ENCODE data around the gene DMRTA2. TPM values are rescaled to one million over a fixed set of nuclear protein-coding genes. Genes with fewer than 3 reads are reported as not detected.

Gene DMRTA2
- total and polyA plus RNA-seq, 2 of the 8 experiments (the other 6 are each of a cell fraction or from before 2014, with no cell fraction given) = not detected

GRCh38 chr1:50419907-50420677 lies 3.2 kb downstream of the DMRTA2 start:
- peaks cover 4 to 32% (median 24%) of the 10 kb centered on the region in 4 experiments; a peak in 6 of 7 replicates for H3K4me1 ChIP-seq (replicated peaks in 1 of 4; ENCODE audit: control insufficient read depth in 3 of 4, insufficient read depth in 4 of 4, low read length in 3 of 4)
- H3K27me3 ChIP-seq (replicated peaks in 1 of 4; ENCODE audit: control insufficient read depth in 3 of 4, extremely low read depth in 1 of 4, insufficient read depth in 3 of 4, low read length in 3 of 4) = peaks cover 98 to 100% (median 99%) of the 10 kb centered on the region in 4 experiments
- H4K8ac ChIP-seq (ENCODE audit: extremely low read depth, insufficient read depth, low read length) = no peak overlapping the region
- H2AK5ac ChIP-seq (ENCODE audit: low read depth, low read length) = no peak overlapping the region
- no peak overlapping the region for H3K9ac ChIP-seq (replicated peaks in 1 of 4; ENCODE audit: extremely low read depth in 1 of 4, low read depth in 3 of 4, low read length in 3 of 4)
- no peak overlapping the region for H4K91ac ChIP-seq (replicated peaks; ENCODE audit: insufficient read length, low read length)
- H3K56ac ChIP-seq (replicated peaks; ENCODE audit: insufficient read length, low read depth, low read length) = no peak overlapping the region
- no peak overlapping the region for H2AFZ ChIP-seq (ENCODE audit: low read length)
- ChIA-PET POLR2A (ENCODE audit: partially characterized antibody) (no interaction called here), CTCF (ENCODE audit: partially characterized antibody) (interaction anchor here (0.9 to 2.3 kb wide), 3 partner anchors 10 to 184 kb away, joined by 4 to 5 read pairs (median 4); no protein-coding TSS in a partner anchor)
- 6% methylated on average over 17 of the region's 21 CpGs; no CpG with 5 or more reads in 1 of the 2 experiments for WGBS, 2 experiments (ENCODE audit: extremely low coverage in 1 of 2, insufficient coverage in 1 of 2, insufficient read length in 1 of 2, insufficient replicate concordance in 2 of 2, low coverage in 1 of 2, low lambda C conversion rate in 2 of 2, missing lambda C conversion rate in 1 of 2)
- peaks cover 0 to 13% (median 0%) of the 10 kb centered on the region in 4 experiments; a peak in 1 of 8 replicates for H3K36me3 ChIP-seq (ENCODE audit: control insufficient read depth in 2 of 4, insufficient read depth in 4 of 4, low read length in 3 of 4)
- H3K4me3 ChIP-seq (ENCODE audit: extremely low read depth in 1 of 4, insufficient read depth in 2 of 4, low read depth in 3 of 4, low read length in 4 of 4) = peak overlapping the region; percentile 2 to 51 (median 19); a peak in 4 of 8 replicates
- H3K4ac ChIP-seq (replicated peaks; ENCODE audit: insufficient read length, low read depth, low read length) = no peak overlapping the region
- H2BK120ac ChIP-seq (replicated peaks; ENCODE audit: low read depth, low read length) = no peak overlapping the region
- H4K5ac ChIP-seq (ENCODE audit: insufficient read length, low read depth, low read length) = no peak overlapping the region
- H3K18ac ChIP-seq (ENCODE audit: extremely low read depth, low read length) = no peak overlapping the region
- no peak overlapping the region for H3K27ac ChIP-seq (ENCODE audit: low read depth, low read length)
- peak overlapping the region; percentile 52; the same call in 1 of the 2 replicates for H2BK12ac ChIP-seq (ENCODE audit: low read depth, low read length)
- no peaks in the 10 kb centered on the region; a peak in 1 of 4 replicates for H3K9me3 ChIP-seq (ENCODE audit: insufficient read depth in 2 of 2, low read depth in 1 of 2, low read length in 1 of 2)
- DNase-seq (ENCODE audit: low read depth in 1 of 2, low spot score in 2 of 2) (peak in 1 of 2 experiments; percentile 49), FAIRE-seq (no peak)
- H3K79me1 ChIP-seq (ENCODE audit: low read depth, low read length) = no peaks in the 10 kb centered on the region
- no peak overlapping the region for H3K14ac ChIP-seq (ENCODE audit: insufficient read length)
- H3K79me2 ChIP-seq (ENCODE audit: control insufficient read depth in 1 of 2, insufficient read depth in 2 of 2, low read length in 2 of 2) = no peaks in the 10 kb centered on the region
- TF ChIP-seq RXRA (IDR thresholded peaks at IDR 0.05; ENCODE audit: insufficient read depth, low read depth, low read length) (no peak), EZH2 (IDR thresholded peaks at IDR 0.05; ENCODE audit: low read depth, low read length, severe bottlenecking) (peak; percentile 40), CBX8 (IDR thresholded peaks at IDR 0.05; ENCODE audit: borderline replicate concordance, low read depth, low read length) (peak; percentile 82; the same call in 1 of the 2 replicates), SUZ12 (IDR thresholded peaks at IDR 0.05; ENCODE audit: low read length) (peak; percentile 78), RNF2 (IDR thresholded peaks at IDR 0.05; ENCODE audit: borderline replicate concordance, low read depth, low read length, missing control alignments, poor library complexity, severe bottlenecking) (peak; percentile 77), YY1 (IDR thresholded peaks at IDR 0.05; ENCODE audit: low read depth, low read length) (no peak), E2F6 (IDR thresholded peaks at IDR 0.05) (no peak)
- peaks cover 15% of the 10 kb centered on the region for H3K23me2 ChIP-seq (ENCODE audit: low read depth, low read length)
- no peak overlapping the region for H2BK20ac ChIP-seq (ENCODE audit: low read length)
- H2BK15ac ChIP-seq (ENCODE audit: low read length) = no peak overlapping the region; the same call in 1 of the 2 replicates
- no peak overlapping the region for H2BK5ac ChIP-seq (ENCODE audit: low read depth, low read length)
- H3K4me2 ChIP-seq (ENCODE audit: insufficient read depth in 1 of 2, low read depth in 2 of 2, low read length in 2 of 2) = peak overlapping the region; percentile 53 to 77; a peak in 3 of 4 replicates
- peaks cover 11 to 32% of the 10 kb centered on the region in 2 experiments for H4K20me1 ChIP-seq (replicated peaks in 1 of 2; ENCODE audit: control insufficient read depth in 1 of 2, insufficient read depth in 2 of 2, low read length in 2 of 2)
- H3K23ac ChIP-seq (ENCODE audit: insufficient read length) = no peak overlapping the region

All from H1 (cell line).